Heart right ventricle (tissue), 16 donors: Measurements from ENCODE around the gene AKTIP. TPM values are rescaled to one million over a fixed set of nuclear protein-coding genes. Genes with fewer than 3 reads are reported as not detected.

ENCODE experiments used
- ATAC-seq, 8 donors: fragments of 200-7000 bp; cut with Tn5 transposase; one replicate each; pipeline ENCODE4 v1.9.1; 2020; ENCODE audit warnings: mild to moderate bottlenecking in 8 of 8, moderate library complexity in 8 of 8, moderate number of reproducible peaks in 1 of 8
- DNase-seq, 2 donors: peaks; one replicate each; pipeline ENCODE4 v3.0.0-alpha.2; 2020
- H3K27ac ChIP-seq, 10 donors: fragments of 200-600 bp; sonication (generic) in 2 of 10; one replicate each; pipeline versions ENCODE4 v1.5.0 to v1.8.0; 2020 to 2022; ENCODE audit warnings: mild to moderate bottlenecking in 3 of 10
- H3K27me3 ChIP-seq, 7 donors: fragments of 200-600 bp; one replicate each; pipeline ENCODE4 v1.8.0; 2021 to 2022; ENCODE audit warnings: mild to moderate bottlenecking in 2 of 7
- H3K36me3 ChIP-seq, 9 donors: fragments of 200-600 bp; sonication (generic) in 1 of 9; one replicate each; pipeline versions ENCODE4 v1.5.0 to v1.8.0; 2020 to 2022; ENCODE audit warnings: mild to moderate bottlenecking in 2 of 9
- H3K4me1 ChIP-seq, 9 donors: fragments of 200-600 bp; sonication (generic) in 1 of 9; one replicate each; pipeline versions ENCODE4 v1.5.0 to v1.8.0; 2020 to 2022; ENCODE audit warnings: mild to moderate bottlenecking in 4 of 9
- H3K4me3 ChIP-seq, 10 donors: fragments of 200-600 bp; sonication (generic) in 2 of 10; one replicate each; pipeline versions ENCODE4 v1.5.0 to v1.8.0; 2020 to 2022; ENCODE audit warnings: mild to moderate bottlenecking in 7 of 10, moderate library complexity in 2 of 10
- H3K9me3 ChIP-seq, 11 donors: fragments of 200-600 bp in 10 of 11; sonication (generic) in 2 of 11; one replicate each; pipeline versions ENCODE4 v1.5.0 to v1.8.0; 2013 to 2022; ENCODE audit warnings: mild to moderate bottlenecking in 2 of 11, control low read depth in 1 of 11, moderate library complexity in 1 of 11
- CTCF ChIP-seq, 9 donors: fragments of 200-600 bp; sonication (generic) in 2 of 9; IDR thresholded peaks; one replicate each; pipeline versions ENCODE4 v1.5.0 to v1.8.0; 2021 to 2022; ENCODE audit warnings: antibody characterized with exemption in 9 of 9, mild to moderate bottlenecking in 5 of 9, moderate library complexity in 1 of 9
- WGBS, 2 donors: extraction: QIAGEN DNeasy Blood & Tissue Kit; methylation state at CpG; one replicate each; pipeline ENCODE4 v1.1.7; 2013; ENCODE audit warnings: inconsistent platforms in 1 of 2; 5-methylcytosine and 5-hydroxymethylcytosine counted together
- intact Hi-C, 10 donors: fragments of 100-400 bp; cut with DNase I; formaldehyde crosslinking; loops; one replicate each; pipeline versions ENCODE4 v1.11.1 to v1.14.2; 2022
- polyA plus RNA-seq, 2 donors: library from polyadenylated mRNA; stranded (reverse); fragments of 200-250 nt; gene quantifications; one replicate each; pipeline ENCODE4 v1.2.3, GENCODE V29; 2013
- total RNA-seq, 10 donors: library from RNA; stranded (reverse); fragmentation: NEBNext Ultra II Directional in 3 of 10; extraction: Animal tissue kit (Norgen Biotek cat#: 25700) in 3 of 10; gene quantifications; one replicate each; pipeline versions ENCODE4 v1.2.1 to v1.2.4, GENCODE V29; 2021 to 2023
- donor health status: Arrhythmogenic right ventricular cardiomyopathy.
- donor health status: ischemic (EF 13 %, LVEDD 7.1; RV severe dilation, severe dysfunction).
- donor health status: healthy with polysubstance abuse.
- donor health status: DM: no; HTN: yes; CAD: no.
- donor health status: DM: no; HTN: no; CAD: no.
- donor health status: ischemic (EF 25% LVEDD 6.9; RV normal size, moderate dysfunction).
- donor health status: ischemic (EF 25% LVEDD 5.7; RV mildly dilated, moderate dysfunction).
- donor health status: healthy.
- donor health status: DM: yes; HTN: yes; CAD: no.
- donor health status: Ischemic cardiomyopathy.
- donor health status: ischemic (EF 35%, LVEDD 5.7; RV mildly dilated, moderate dysfunction).
- donor health status: nonischemic (EF 11% LVEDD 7.7; RV severe dilation, severe dysfunction).
- donor health status: DM: yes; HTN: yes; CAD: no.
- donor health status: PGD.
- donor health status: ischemic (EF 29% LVEDD 5.4; RV normal size, mild dysfunction).
- donor health status: nonischemic (EF 23%, LVEDD 6.1; RV moderate dilation, normal function).

Gene AKTIP
- total and polyA plus RNA-seq, 12 donors = 33.4 to 105 (median 75.5) TPM

DNA sequence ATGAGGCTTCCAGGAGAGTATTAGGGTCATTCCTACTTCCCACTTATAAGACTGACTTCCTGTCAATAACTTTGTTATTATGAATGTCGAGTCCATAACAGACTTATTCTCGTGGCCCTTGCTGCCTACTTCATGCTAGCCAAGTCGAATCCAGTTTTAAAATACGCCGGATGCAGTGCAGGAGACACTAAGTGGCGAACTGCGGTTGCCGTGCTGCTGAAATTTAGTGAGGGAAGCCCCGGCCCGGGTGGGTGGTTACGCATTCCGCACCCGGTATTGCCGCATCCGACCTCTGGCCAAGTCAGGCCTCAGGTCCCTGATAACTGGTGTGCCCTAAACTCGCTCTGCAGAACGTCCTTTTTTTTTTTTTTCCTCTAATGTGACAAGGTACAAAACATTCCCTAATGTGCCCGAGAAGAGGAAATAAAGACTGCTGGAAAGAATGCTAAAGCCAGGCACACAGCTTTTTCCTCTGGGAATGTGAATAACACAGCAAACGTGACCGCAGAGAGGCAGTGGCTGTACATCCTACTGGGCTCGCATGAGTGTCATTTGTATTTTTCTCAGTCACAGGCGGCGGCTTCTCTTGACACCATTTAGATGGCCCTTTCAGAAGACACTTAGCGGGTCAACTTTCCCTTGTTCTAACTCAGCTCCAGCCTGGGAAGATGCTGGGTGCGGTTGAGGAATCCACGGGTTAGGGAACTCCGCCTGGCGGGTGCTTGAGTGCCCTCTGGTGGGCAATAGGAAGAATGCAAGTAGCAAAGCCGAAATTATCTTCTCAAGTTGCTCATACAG, 7.1 kb upstream of the AKTIP start:
- TF ChIP-seq CTCF (IDR thresholded peaks at IDR 0.05) = peak; percentile 95 to 99 (median 97)
- H3K27me3 ChIP-seq = no peaks in the 10 kb centered on the region
- intact Hi-C loops = loop anchor here in 1 of 10 donors (10.0 kb wide), 1 partner anchor 75 kb away; the partner anchor contains the start of gene RBL2
- H3K27ac ChIP-seq = peak overlapping the region; percentile 59 to 88 (median 74)
- H3K36me3 ChIP-seq = no peaks in the 10 kb centered on the region
- peaks cover 0 to 32% (median 24%) of the 10 kb centered on the region in 9 donors for H3K4me1 ChIP-seq
- peak overlapping the region in 5 of 10 donors; percentile 8 to 34 (median 24) for H3K4me3 ChIP-seq
- peaks cover 0 to 4% (median 0%) of the 10 kb centered on the region in 11 donors for H3K9me3 ChIP-seq
- ATAC-seq (peak; percentile 67 to 91 (median 84)), DNase-seq (peak; percentile 54 to 73)
- WGBS, 2 donors = 32 to 34% methylated on average over 29 of the region's 29 CpGs

- no peaks in the 10 kb centered on the region for H3K36me3 ChIP-seq
- ATAC-seq = no peak
Measured at GRCh38 chr16:53507464-53508179, 4.6 kb upstream of the AKTIP start.

GRCh38 chr16:53506254-53506653, 3.2 kb upstream of the AKTIP start:
- Histone ChIP-seq H3K9me3 (no peaks in the 10 kb centered on the region), H3K4me1 (peaks cover 5 to 55% (median 50%) of the 10 kb centered on the region in 9 donors), H3K36me3 (no peaks in the 10 kb centered on the region), H3K27ac (peak overlapping the region in 3 of 10 donors; percentile 95 to 99 (median 97)), H3K27me3 (no peaks in the 10 kb centered on the region), H3K4me3 (no peak overlapping the region)
- no peak for ATAC-seq
- TF ChIP-seq CTCF (IDR thresholded peaks at IDR 0.05) = no peak
- intact Hi-C loops = loop anchor here in 1 of 10 donors (10.0 kb wide), 1 partner anchor 71 kb away; the partner anchor contains the start of gene RBL2
- DNase-seq = no peak
- WGBS, 2 donors = 93 to 94% methylated on average over 3 of the region's 3 CpGs

More at GRCh38 chr16:53507464-53508179, 4.6 kb upstream of the AKTIP start:
- no peak overlapping the region for H3K4me3 ChIP-seq
- peaks cover 5 to 48% (median 41%) of the 10 kb centered on the region in 9 donors for H3K4me1 ChIP-seq
- intact Hi-C loops = loop anchor here in 1 of 10 donors (10.0 kb wide), 1 partner anchor 73 kb away; the partner anchor contains the start of gene RBL2
- no peak for TF ChIP-seq CTCF (IDR thresholded peaks at IDR 0.05)
- H3K27me3 ChIP-seq = no peaks in the 10 kb centered on the region
- no peak overlapping the region for H3K27ac ChIP-seq
- no peaks in the 10 kb centered on the region for H3K9me3 ChIP-seq
- 71 to 75% methylated on average over 12 of the region's 12 CpGs for WGBS, 2 donors
- no peak for DNase-seq

- no peaks in the 10 kb centered on the region for H3K9me3 ChIP-seq
- WGBS, 2 donors = 55 to 63% methylated on average over 7 of the region's 7 CpGs
- no peaks in the 10 kb centered on the region for H3K27me3 ChIP-seq
- peak overlapping the region; percentile 91 to 99 (median 94) for H3K27ac ChIP-seq
- intact Hi-C loops = loop anchor here in 2 of 10 donors (5.0 to 10.0 kb wide), 2 partner anchors 70 to 1423 kb away; partner anchors contain the start of gene RBL2 (in 1 of the 2)
- DNase-seq (no peak), ATAC-seq (no peak)
- TF ChIP-seq CTCF (IDR thresholded peaks at IDR 0.05) = no peak
- H3K36me3 ChIP-seq = peaks cover 0 to 6% (median 0%) of the 10 kb centered on the region in 9 donors
- peak overlapping the region in 8 of 10 donors; percentile 38 to 99 (median 85) for H3K4me3 ChIP-seq
- peaks cover 5 to 52% (median 46%) of the 10 kb centered on the region in 9 donors for H3K4me1 ChIP-seq
Measured at GRCh38 chr16:53504665-53505064, 1.7 kb upstream of the AKTIP start.
